ENCODE measurements around the gene CASTOR2.
"Not testable (repeated sequence)": the region's sequence is repeated elsewhere in the genome, so short reads cannot be mapped to it uniquely, and the experiment has no call there.

- TF ChIP-seq TAF1 (IDR thresholded peaks at IDR 0.05; ENCODE audit: borderline replicate concordance, low read depth, low read length); USF1 (IDR thresholded peaks at IDR 0.05; ENCODE audit: borderline replicate concordance, extremely low read length, insufficient read depth, low read depth, low read length); POLR2A (IDR thresholded peaks at IDR 0.05; ENCODE audit: low read depth, low read length): not testable (repeated sequence)
Measured at GRCh38 chr7:74964511-74965119, at the start of gene CASTOR2.

Data from GM12878 (cell line).